HL-60 (cell line): ENCODE data around the gene B4GALNT1.
"Not testable (repeated sequence)": the region's sequence is repeated elsewhere in the genome, so short reads cannot be mapped to it uniquely, and the experiment has no call there.

Source experiments
- GABPA ChIP-seq: IDR thresholded peaks from 2 replicates; pipeline ENCODE4 v1.6.1; 2012; ENCODE audit warnings: low read depth
- POLR2AphosphoS5 ChIP-seq: IDR thresholded peaks from 2 replicates; pipeline ENCODE4 v1.6.1; 2012; ENCODE audit warnings: low read depth
- TF ChIP-seq, protein P1 (sequence below): IDR thresholded peaks from one replicate; pipeline ENCODE4 v1.5.1; 2011; ENCODE audit warnings: low read length, control low read depth, inconsistent platforms; ENCODE audit not compliant: insufficient read depth

DNA sequence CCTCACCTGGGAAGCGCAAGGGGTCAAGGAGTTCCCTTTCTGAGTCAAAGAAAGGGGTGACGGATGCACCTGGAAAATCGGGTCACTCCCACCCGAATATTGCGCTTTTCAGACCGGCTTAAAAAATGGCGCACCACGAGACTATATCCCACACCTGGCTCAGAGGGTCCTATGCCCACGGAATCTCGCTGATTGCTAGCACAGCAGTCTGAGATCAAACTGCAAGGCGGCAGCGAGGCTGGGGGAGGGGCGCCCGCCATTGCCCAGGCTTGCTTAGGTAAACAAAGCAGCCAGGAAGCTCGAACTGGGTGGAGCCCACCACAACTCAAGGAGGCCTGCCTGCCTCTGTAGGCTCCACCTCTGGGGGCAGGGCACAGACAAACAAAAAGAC lies 13.7 kb upstream of the B4GALNT1 start:
- TF ChIP-seq, protein P1, sequence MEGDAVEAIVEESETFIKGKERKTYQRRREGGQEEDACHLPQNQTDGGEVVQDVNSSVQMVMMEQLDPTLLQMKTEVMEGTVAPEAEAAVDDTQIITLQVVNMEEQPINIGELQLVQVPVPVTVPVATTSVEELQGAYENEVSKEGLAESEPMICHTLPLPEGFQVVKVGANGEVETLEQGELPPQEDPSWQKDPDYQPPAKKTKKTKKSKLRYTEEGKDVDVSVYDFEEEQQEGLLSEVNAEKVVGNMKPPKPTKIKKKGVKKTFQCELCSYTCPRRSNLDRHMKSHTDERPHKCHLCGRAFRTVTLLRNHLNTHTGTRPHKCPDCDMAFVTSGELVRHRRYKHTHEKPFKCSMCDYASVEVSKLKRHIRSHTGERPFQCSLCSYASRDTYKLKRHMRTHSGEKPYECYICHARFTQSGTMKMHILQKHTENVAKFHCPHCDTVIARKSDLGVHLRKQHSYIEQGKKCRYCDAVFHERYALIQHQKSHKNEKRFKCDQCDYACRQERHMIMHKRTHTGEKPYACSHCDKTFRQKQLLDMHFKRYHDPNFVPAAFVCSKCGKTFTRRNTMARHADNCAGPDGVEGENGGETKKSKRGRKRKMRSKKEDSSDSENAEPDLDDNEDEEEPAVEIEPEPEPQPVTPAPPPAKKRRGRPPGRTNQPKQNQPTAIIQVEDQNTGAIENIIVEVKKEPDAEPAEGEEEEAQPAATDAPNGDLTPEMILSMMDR: not testable (repeated sequence)
- not testable (repeated sequence) for TF ChIP-seq GABPA, POLR2AphosphoS5
